HepG2 (cell line): ENCODE data around the gene OTOG. TPM values are rescaled to one million over a fixed set of nuclear protein-coding genes. Genes with fewer than 3 reads are reported as not detected.

Source experiments
- ATAC-seq: fragments of 200-7000 bp; cut with Tn5 transposase; 3 replicates; pipeline ENCODE4 v1.9.1; 2020; ENCODE audit warnings: mild to moderate bottlenecking, moderate library complexity
- BruUV-seq: library from RNA; stranded (reverse); fragments of 400-500 nt; replicated peaks from 2 replicates; lab custom pipeline; 2021; lab: Mats Ljungman, UMichigan
- CTCF ChIA-PET: fragments of 300-600 bp; formaldehyde crosslinking; extraction: SDS; loops from one replicate; lab custom pipeline; 2021; ENCODE audit warnings: low total read pairs, inconsistent platforms, low intra/inter-chr PET ratio; lab: Yijun Ruan, JAX
- POLR2A ChIA-PET: fragments of 350-600 bp; sonication (Branson Sonifier 250); formaldehyde crosslinking; loops from one replicate; lab custom pipeline; 2020; ENCODE audit warnings: antibody characterized with exemption, inconsistent platforms; lab: Yijun Ruan, JAX
- DNase-seq: peaks from one replicate; pipeline ENCODE4 v3.0.0-alpha.2; 2015; ENCODE audit warnings: low spot score
- FAIRE-seq: peaks from 3 replicates; lab custom pipeline; 2011; peaks lifted over from hg19 to GRCh38; lab: Jason Lieb, UNC
- H2AFZ ChIP-seq: one replicate; pipeline ENCODE4 v1.6.1; 2011; ENCODE audit warnings: low read length, inconsistent platforms
- H3K27ac ChIP-seq: fragments of 300-600 bp; 3 replicates; pipeline ENCODE4 v1.8.0; 2011; ENCODE audit warnings: mixed run types, mild to moderate bottlenecking, mixed read lengths, low read length, inconsistent platforms; ENCODE audit not compliant: insufficient read depth; ENCODE audit errors: extremely low read length
- H3K27me3 ChIP-seq, 2 experiments: fragments of 200-600 bp in 1 of 2; 2 replicates in 1 of 2; 3 replicates in 1 of 2; pipeline versions ENCODE4 v1.6.0 to v1.8.0; 2011; ENCODE audit warnings: low read length in 2 of 2, mild to moderate bottlenecking in 2 of 2, moderate library complexity in 2 of 2, inconsistent platforms in 1 of 2; ENCODE audit not compliant: insufficient read depth in 2 of 2, control insufficient read depth in 1 of 2
- H3K36me3 ChIP-seq, 2 experiments: fragments of 200-600 bp in 1 of 2; replicated peaks in 1 of 2; 2 replicates in 1 of 2; 3 replicates in 1 of 2; pipeline versions ENCODE4 v1.5.1 to v1.8.0; 2011; ENCODE audit warnings: low read length in 2 of 2, inconsistent platforms in 1 of 2; ENCODE audit not compliant: insufficient read depth in 2 of 2, control insufficient read depth in 1 of 2
- H3K4me1 ChIP-seq: 2 replicates; pipeline ENCODE4 v1.5.1; 2012; ENCODE audit warnings: low read length, inconsistent platforms; ENCODE audit not compliant: insufficient read depth
- H3K4me2 ChIP-seq: 2 replicates; pipeline ENCODE4 v1.6.0; 2011; ENCODE audit warnings: low read depth, low read length, inconsistent platforms
- H3K4me3 ChIP-seq, 3 experiments: fragments of 200-600 bp in 1 of 3; sonication (generic), shearing (Covaris generic) in 1 of 3; replicated peaks in 1 of 3; 2 replicates each; pipeline ENCODE4 v1.5.1; 2011 to 2016; ENCODE audit warnings: low read length in 3 of 3, inconsistent platforms in 2 of 3, low read depth in 2 of 3, mild to moderate bottlenecking in 2 of 3, control low read depth in 1 of 3, mixed read lengths in 1 of 3; ENCODE audit not compliant: insufficient read depth in 1 of 3
- H3K79me2 ChIP-seq: one replicate; pipeline ENCODE4 v1.6.1; 2011; ENCODE audit warnings: low read length, inconsistent platforms; ENCODE audit not compliant: insufficient read depth
- H3K9ac ChIP-seq: 2 replicates; pipeline ENCODE4 v1.6.0; 2011; ENCODE audit warnings: mild to moderate bottlenecking, low read depth, low read length, inconsistent platforms; ENCODE audit not compliant: insufficient read depth
- H3K9me3 ChIP-seq: 2 replicates; pipeline ENCODE4 v1.5.1; 2012; ENCODE audit warnings: mild to moderate bottlenecking, low read length
- H4K20me1 ChIP-seq: 2 replicates; pipeline ENCODE4 v1.6.0; 2011; ENCODE audit warnings: inconsistent platforms, mild to moderate bottlenecking, low read length, moderate library complexity; ENCODE audit not compliant: insufficient read depth
- AFF4 ChIP-seq: sonication (generic); formaldehyde crosslinking; IDR thresholded peaks from 2 replicates; pipeline ENCODE4 v1.4.0; 2020; ENCODE audit warnings: missing genetic modification reagents
- ELF3 ChIP-seq: IDR thresholded peaks from 2 replicates; pipeline ENCODE4 v1.6.1; 2016; ENCODE audit warnings: missing genetic modification reagents, missing compliant biosample characterization
- MXD3 ChIP-seq: IDR thresholded peaks from 2 replicates; pipeline ENCODE4 v1.6.1; 2016; ENCODE audit warnings: mild to moderate bottlenecking, missing biosample characterization, missing genetic modification reagents
- NFKBIZ ChIP-seq: IDR thresholded peaks from 2 replicates; pipeline ENCODE4 v1.6.1; 2018; ENCODE audit warnings: missing genetic modification reagents, missing compliant biosample characterization
- NFYB ChIP-seq: sonication (generic); formaldehyde crosslinking; IDR thresholded peaks from 2 replicates; pipeline ENCODE4 v1.4.0; 2020; ENCODE audit warnings: missing genetic modification reagents
- TCF7L2 ChIP-seq: IDR thresholded peaks from 2 replicates; pipeline ENCODE4 v1.6.1; 2011; ENCODE audit warnings: mild to moderate bottlenecking, low read depth, low read length, moderate library complexity
- TEAD3 ChIP-seq: optimal IDR thresholded peaks from 2 replicates; pipeline ENCODE3; 2016; ENCODE audit warnings: borderline replicate concordance
- ZNF143 ChIP-seq: sonication (generic); formaldehyde crosslinking; IDR thresholded peaks from 2 replicates; pipeline ENCODE4 v1.4.0; 2020; ENCODE audit warnings: missing genetic modification reagents
- ZNF460 ChIP-seq: sonication (generic); formaldehyde crosslinking; IDR thresholded peaks from 2 replicates; pipeline ENCODE4 v1.5.1; 2020; ENCODE audit warnings: missing genetic modification reagents, mild to moderate bottlenecking, borderline replicate concordance
- WGBS: methylation state at CpG from one replicate; pipeline ENCODE4 v1.1.6; 2017; ENCODE audit warnings: low lambda C conversion rate; 5-methylcytosine and 5-hydroxymethylcytosine counted together
- in situ Hi-C: cut with HindIII; loops from 2 replicates; pipeline ENCODE4 v1.10.0; 2017; ENCODE audit warnings: low pct_unique_long_range_greater_than_20kb; ENCODE audit not compliant: extremely low pct_ligation_motif_present
- intact Hi-C: fragments of 100-400 bp; cut with micrococcal nuclease; formaldehyde crosslinking; loops from one replicate; pipeline ENCODE4 v1.10.0; 2022; ENCODE audit not compliant: unreplicated experiment
- polyA plus RNA-seq, 8 experiments: library from polyadenylated mRNA; depleted of rRNA in 3 of 8; stranded (reverse) in 7 of 8; unstranded in 1 of 8; fragments of >200 nt; fragmentation: Illumina TruSeq in 4 of 8; extraction: Trizol in 4 of 8; gene quantifications; 2 replicates each; pipeline versions ENCODE4 v1.2.1 to v1.2.3, GENCODE V29; 2011 to 2016; ENCODE audit warnings: low read depth in 4 of 8, missing spikeins in 1 of 8, mixed read lengths in 1 of 8; ENCODE audit not compliant: insufficient read depth in 1 of 8
- total RNA-seq, 5 experiments: library from RNA; depleted of rRNA; stranded (reverse); fragments of >200 nt; fragmentation: Illumina TruSeq; extraction: Trizol; gene quantifications; 2 replicates each; pipeline ENCODE4 v1.2.3, GENCODE V29; 2016; ENCODE audit warnings: low read depth in 1 of 5

Gene OTOG
- total and polyA plus RNA-seq, 2 of the 13 experiments (the other 11 are each of a cell fraction or from before 2014, with no cell fraction given) = not detected

- BruUV-seq = no TSS peak
- no peak overlapping the region for H3K4me3 ChIP-seq
- H3K9me3 ChIP-seq = no peaks in the 10 kb centered on the region
- no peaks in the 10 kb centered on the region for H3K36me3 ChIP-seq
- H3K4me2 ChIP-seq = no peak overlapping the region
- no peak overlapping the region for H3K27ac ChIP-seq
- no peaks in the 10 kb centered on the region for H3K79me2 ChIP-seq
- POLR2A ChIA-PET = no interaction called here
- no peaks in the 10 kb centered on the region for H3K4me1 ChIP-seq
- no peak for DNase-seq
- FAIRE-seq = no peak
- no peak overlapping the region for H3K9ac ChIP-seq
- WGBS = 24% methylated on average over 5 of the region's 5 CpGs
- no peak for ATAC-seq
- CTCF ChIA-PET = no interaction called here
- no peak overlapping the region for H2AFZ ChIP-seq
- intact Hi-C loops = no loop called here
- in situ Hi-C loops = no loop called here
- no peak for TF ChIP-seq NFKBIZ (CRISPR knock-in tag)
- no peak for TF ChIP-seq ELF3
- TF ChIP-seq ZNF143 (CRISPR knock-in tag) = no peak
- TF ChIP-seq MXD3 (CRISPR knock-in tag) = no peak
- TF ChIP-seq ZNF460 = no peak
- TF ChIP-seq NFYB (CRISPR knock-in tag) = no peak
- TF ChIP-seq AFF4 (CRISPR knock-in tag) = no peak
- TF ChIP-seq TEAD3 = no peak
- no peak for TF ChIP-seq TCF7L2
- peaks cover 1 to 10% of the 10 kb centered on the region in 2 experiments; a peak in 1 of 5 replicates for H3K27me3 ChIP-seq
- H4K20me1 ChIP-seq = no peaks in the 10 kb centered on the region; the same call in 1 of the 2 replicates
Observed at GRCh38 chr11:17594686-17595192, 47.7 kb downstream of the OTOG start.
